Right lobe of liver (tissue), 4 donors: ENCODE data around the gene RELB.

Experiments
- CTCF ChIP-seq, 4 donors: fragments of 200-600 bp in 3 of 4; fragments of 450-650 bp in 1 of 4; IDR thresholded peaks; one replicate each; pipeline versions ENCODE4 v1.5.1 to v1.8.0; 2016 to 2022; ENCODE audit warnings: antibody characterized with exemption in 4 of 4, mild to moderate bottlenecking in 2 of 4
- POLR2A ChIP-seq: fragments of 450-650 bp; IDR thresholded peaks from one replicate; pipeline ENCODE4 v1.6.1; 2017; ENCODE audit warnings: antibody characterized with exemption, mild to moderate bottlenecking
- donor health status: DM: no; HTN: no; CAD: no.
- donor health status: DM: no; HTN: no; CAD: no.
- donor health status: DM: no; HTN: yes; CAD: no.

GRCh38 chr19:44974857-44975256, 26.4 kb upstream of the RELB start:
- TF ChIP-seq CTCF (IDR thresholded peaks at IDR 0.05) (no peak), POLR2A (no peak)
